ENCODE results near the gene HEXD.

- TF ChIP-seq CTCF (IDR thresholded peaks at IDR 0.05) (no peak), POLR2A (IDR thresholded peaks at IDR 0.05) (no peak)
These were observed 19.1 kb downstream of the HEXD start for GRCh38 chr17:82437325-82437668.

Measured in uterus (tissue), 2 donors.